OCI-LY7 (cell line): Measurements from ENCODE around the gene STK38L.

Experiments used
- EZH2phosphoT487 ChIP-seq: fragments of 200-600 bp; sonication (generic); IDR thresholded peaks from 2 replicates; pipeline ENCODE4 v1.6.1; 2018; ENCODE audit warnings: low read depth, borderline replicate concordance, mild to moderate bottlenecking, mixed run types, antibody characterized with exemption, low read length, moderate library complexity, mixed read lengths
- TF ChIP-seq, protein P1 (sequence below): fragments of 200-600 bp; sonication (generic); conservative IDR thresholded peaks from 2 replicates; pipeline ENCODE4 v1.5.1; 2014; ENCODE audit warnings: mild to moderate bottlenecking, antibody characterized with exemption, low read length, moderate library complexity, mixed read lengths

- TF ChIP-seq, protein P1, sequence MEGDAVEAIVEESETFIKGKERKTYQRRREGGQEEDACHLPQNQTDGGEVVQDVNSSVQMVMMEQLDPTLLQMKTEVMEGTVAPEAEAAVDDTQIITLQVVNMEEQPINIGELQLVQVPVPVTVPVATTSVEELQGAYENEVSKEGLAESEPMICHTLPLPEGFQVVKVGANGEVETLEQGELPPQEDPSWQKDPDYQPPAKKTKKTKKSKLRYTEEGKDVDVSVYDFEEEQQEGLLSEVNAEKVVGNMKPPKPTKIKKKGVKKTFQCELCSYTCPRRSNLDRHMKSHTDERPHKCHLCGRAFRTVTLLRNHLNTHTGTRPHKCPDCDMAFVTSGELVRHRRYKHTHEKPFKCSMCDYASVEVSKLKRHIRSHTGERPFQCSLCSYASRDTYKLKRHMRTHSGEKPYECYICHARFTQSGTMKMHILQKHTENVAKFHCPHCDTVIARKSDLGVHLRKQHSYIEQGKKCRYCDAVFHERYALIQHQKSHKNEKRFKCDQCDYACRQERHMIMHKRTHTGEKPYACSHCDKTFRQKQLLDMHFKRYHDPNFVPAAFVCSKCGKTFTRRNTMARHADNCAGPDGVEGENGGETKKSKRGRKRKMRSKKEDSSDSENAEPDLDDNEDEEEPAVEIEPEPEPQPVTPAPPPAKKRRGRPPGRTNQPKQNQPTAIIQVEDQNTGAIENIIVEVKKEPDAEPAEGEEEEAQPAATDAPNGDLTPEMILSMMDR, result no peak
- no peak for TF ChIP-seq EZH2phosphoT487
These were observed 91.5 kb downstream of the STK38L start for GRCh38 chr12:27335364-27336281.
